Measurements from ENCODE around the gene OLFM1. TPM values are rescaled to one million over a fixed set of nuclear protein-coding genes. Genes with fewer than 3 reads are reported as not detected.
A peak's percentile ranks its signal among the peaks of the same experiment; 100 is the strongest.

OLFM1 gene
- total and polyA plus RNA-seq, 7 donors: 4.8 to 23.1 (median 11.2) TPM

GRCh38 chr9:135100241-135100681 is 12.8 kb downstream of the OLFM1 start:
- no peak for TF ChIP-seq CTCF (IDR thresholded peaks at IDR 0.05)
- H3K4me3 ChIP-seq: no peak overlapping the region
- H3K36me3 ChIP-seq (ENCODE audit: insufficient read depth in 1 of 2, low read depth in 1 of 2): peaks cover 0 to 3% of the 10 kb centered on the region in 2 donors
- peak in 2 of 4 donors; percentile 23 to 42 for ATAC-seq
- no peaks in the 10 kb centered on the region for H3K9me3 ChIP-seq
- DNase-seq: no peak
- intact Hi-C loops (cut with DNase I): no loop called here
- peak overlapping the region; percentile 53 for H3K27ac ChIP-seq
- H3K27me3 ChIP-seq (ENCODE audit: insufficient read depth in 3 of 3, low read length in 2 of 3): peaks cover 0 to 7% (median 0%) of the 10 kb centered on the region in 3 donors
- WGBS, 3 donors: 30 to 45% (median 33%) methylated on average over 10 of the region's 10 CpGs
- H3K4me1 ChIP-seq: peaks cover 30% of the 10 kb centered on the region

GRCh38 chr9:135100725-135101410 is 13.4 kb downstream of the OLFM1 start:
- 76 to 78% (median 77%) methylated on average over 10 of the region's 10 CpGs for WGBS, 3 donors
- no peaks in the 10 kb centered on the region for H3K9me3 ChIP-seq
- H3K27ac ChIP-seq: peak overlapping the region; percentile 53
- no peak for TF ChIP-seq CTCF (IDR thresholded peaks at IDR 0.05)
- no peak overlapping the region for H3K4me3 ChIP-seq
- peaks cover 30% of the 10 kb centered on the region for H3K4me1 ChIP-seq
- no peaks in the 10 kb centered on the region for H3K36me3 ChIP-seq (ENCODE audit: insufficient read depth in 1 of 2, low read depth in 1 of 2)
- no peak for DNase-seq
- ATAC-seq: no peak
- intact Hi-C loops (cut with DNase I): no loop called here
- H3K27me3 ChIP-seq (ENCODE audit: insufficient read depth in 3 of 3, low read length in 2 of 3): peaks cover 0 to 7% (median 0%) of the 10 kb centered on the region in 3 donors

DNA sequence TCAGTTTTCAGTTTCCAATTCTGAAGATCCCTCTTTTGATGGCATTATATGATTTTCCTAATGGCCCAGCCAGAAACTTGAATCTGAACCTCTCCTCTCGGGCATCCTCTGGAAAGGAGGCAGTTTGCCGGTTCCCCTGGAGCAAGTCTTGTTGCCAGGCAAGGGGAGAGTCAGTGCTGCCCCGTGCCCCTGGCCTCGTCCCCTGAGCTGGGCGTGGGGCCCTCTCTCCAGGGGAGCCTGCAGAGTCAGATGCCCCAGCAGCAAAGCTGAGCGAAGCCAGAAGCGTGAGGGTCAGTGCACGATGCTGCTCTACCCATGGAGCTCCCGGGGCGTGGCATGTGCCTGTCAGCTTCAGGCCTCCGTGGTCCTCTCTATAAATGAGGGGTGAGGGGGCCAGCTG is 14.0 kb downstream of the OLFM1 start:
- no peak overlapping the region for H3K4me3 ChIP-seq
- intact Hi-C loops (cut with DNase I): no loop called here
- TF ChIP-seq CTCF (IDR thresholded peaks at IDR 0.05): no peak
- DNase-seq (no peak), ATAC-seq (no peak)
- H3K4me1 ChIP-seq: peaks cover 30% of the 10 kb centered on the region
- H3K9me3 ChIP-seq: no peaks in the 10 kb centered on the region
- H3K27me3 ChIP-seq (ENCODE audit: insufficient read depth in 3 of 3, low read length in 2 of 3): peaks cover 0 to 7% (median 0%) of the 10 kb centered on the region in 3 donors
- no peaks in the 10 kb centered on the region for H3K36me3 ChIP-seq (ENCODE audit: insufficient read depth in 1 of 2, low read depth in 1 of 2)
- no peak overlapping the region for H3K27ac ChIP-seq
- WGBS, 3 donors: 84 to 92% (median 86%) methylated on average over 11 of the region's 11 CpGs

DNA sequence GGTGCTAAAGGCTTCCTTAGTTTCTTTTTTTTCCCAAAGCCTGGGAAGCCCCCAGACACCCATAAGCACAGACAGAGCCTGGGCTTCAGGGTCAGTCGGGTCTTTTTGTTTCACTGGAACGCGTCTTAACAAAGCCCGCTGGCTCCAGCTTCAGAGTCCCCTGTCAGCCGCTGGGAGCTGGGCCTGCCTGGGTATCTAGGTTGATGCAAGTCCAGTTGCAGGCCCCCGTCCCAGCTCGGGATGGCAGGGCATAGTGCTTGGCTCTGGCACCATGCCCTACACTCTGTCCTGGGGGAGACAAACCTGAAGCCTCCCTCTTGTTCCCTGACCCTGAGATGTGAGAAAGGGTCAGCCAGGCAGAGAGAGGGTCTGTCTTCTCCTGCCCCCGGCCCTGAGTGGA is 14.5 kb downstream of the OLFM1 start:
- Histone ChIP-seq H3K4me1 (peaks cover 30% of the 10 kb centered on the region), H3K36me3 (ENCODE audit: insufficient read depth in 1 of 2, low read depth in 1 of 2) (no peaks in the 10 kb centered on the region), H3K27ac (peak overlapping the region; percentile 82), H3K27me3 (ENCODE audit: insufficient read depth in 3 of 3, low read length in 2 of 3) (peaks cover 0 to 6% (median 0%) of the 10 kb centered on the region in 3 donors), H3K9me3 (no peaks in the 10 kb centered on the region), H3K4me3 (no peak overlapping the region)
- ATAC-seq: no peak
- no peak for DNase-seq
- WGBS, 3 donors: 84 to 86% (median 86%) methylated on average over 8 of the region's 8 CpGs
- no peak for TF ChIP-seq CTCF (IDR thresholded peaks at IDR 0.05)
- intact Hi-C loops (cut with DNase I): no loop called here

All from psoas muscle (tissue), 8 donors.